RWPE1 (cell line): ENCODE results near the gene ANKRD27.

ENCODE experiments used
- CTCF ChIA-PET: fragments of 350-600 bp; sonication (Branson Sonifier 250); formaldehyde crosslinking; extraction: SDS; loops from one replicate; lab custom pipeline; 2021; lab: Yijun Ruan, JAX
- POLR2A ChIA-PET: fragments of 400-600 bp; formaldehyde crosslinking; extraction: SDS; loops from one replicate; lab custom pipeline; 2020; ENCODE audit warnings: antibody characterized with exemption; ENCODE audit not compliant: low non-redundant PET; lab: Yijun Ruan, JAX
- DNase-seq: peaks from one replicate; pipeline ENCODE4 v3.0.0; 2012; ENCODE audit warnings: low spot score
- H3K27ac ChIP-seq: fragments of 450-650 bp; 2 replicates; pipeline ENCODE4 v1.5.1; 2017
- CTCF ChIP-seq: fragments of 450-650 bp; conservative IDR thresholded peaks from 2 replicates; pipeline ENCODE4 v1.5.1; 2017; ENCODE audit warnings: low read depth, mild to moderate bottlenecking

ANKRD27 gene

GRCh38 chr19:32692727-32693061 is 17.7 kb upstream of the ANKRD27 start:
- ChIA-PET CTCF (no interaction called here), POLR2A (no interaction called here)
- no peak for TF ChIP-seq CTCF
- peak overlapping the region; percentile 86 for H3K27ac ChIP-seq
- DNase-seq, result no peak

- peak overlapping the region; percentile 86 for H3K27ac ChIP-seq
- ChIA-PET CTCF (interaction anchor here (0.7 kb wide), 2 partner anchors 10 to 185 kb away, joined by 3 read pairs; no protein-coding TSS in a partner anchor), POLR2A (interaction anchor here (1.0 kb wide), 1 partner anchor 16 kb away, joined by 9 read pairs; the partner anchor contains the start of gene RGS9BP)
- TF ChIP-seq CTCF, result no peak
- DNase-seq, result no peak
Observed at GRCh38 chr19:32691952-32692726, 17.2 kb upstream of the ANKRD27 start.

- H3K27ac ChIP-seq, result peak within 1 kb of the TSS; percentile 86
- CTCF ChIA-PET, result interaction anchor here (0.7 kb wide), 2 partner anchors 10 to 185 kb away, joined by 3 read pairs; no protein-coding TSS in a partner anchor
- DNase-seq, result peak; percentile 81
- POLR2A ChIA-PET, result interaction anchor here (1.0 kb wide), 1 partner anchor 15 kb away, joined by 9 read pairs; the partner anchor contains the start of gene RGS9BP
- TF ChIP-seq CTCF, result no peak
Observed at GRCh38 chr19:32691291-32691951, 16.4 kb upstream of the ANKRD27 start, which contains the start of gene NUDT19. TSS of gene NUDT19 (plus strand) at chr19:32691821. CDS start at chr19:32691961, 140 bp downstream.

- H3K27ac ChIP-seq, result no peak overlapping the region
- no peak for DNase-seq
- ChIA-PET CTCF (no interaction called here), POLR2A (no interaction called here)
- TF ChIP-seq CTCF, result no peak
Observed at GRCh38 chr19:32688311-32688710, 13.3 kb upstream of the ANKRD27 start.

DNA sequence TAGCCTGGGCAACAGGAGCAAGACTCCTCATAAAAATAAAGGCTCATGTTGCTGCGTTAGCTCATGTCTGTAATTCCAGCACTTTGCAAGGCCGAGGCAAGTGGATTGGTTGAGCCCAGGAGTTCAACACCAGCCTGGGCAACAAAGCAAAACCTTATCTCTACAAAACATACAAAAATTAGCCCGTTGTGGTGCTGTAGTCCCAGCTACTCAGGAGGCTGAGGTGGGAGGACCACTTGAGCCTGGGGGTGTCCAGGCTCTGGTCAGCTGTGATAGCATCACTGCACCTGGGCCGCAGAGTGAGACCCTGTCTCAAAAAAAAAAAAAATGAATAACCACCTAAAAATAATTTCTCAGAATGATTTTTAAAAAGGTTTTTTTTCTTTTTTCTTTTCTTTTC is 12.7 kb upstream of the ANKRD27 start:
- no peak overlapping the region for H3K27ac ChIP-seq
- TF ChIP-seq CTCF, result no peak
- POLR2A ChIA-PET, result no interaction called here
- CTCF ChIA-PET, result interaction anchor here (0.6 kb wide), 1 partner anchor 496 kb away, joined by 3 read pairs; no protein-coding TSS in a partner anchor
- DNase-seq, result no peak

DNA sequence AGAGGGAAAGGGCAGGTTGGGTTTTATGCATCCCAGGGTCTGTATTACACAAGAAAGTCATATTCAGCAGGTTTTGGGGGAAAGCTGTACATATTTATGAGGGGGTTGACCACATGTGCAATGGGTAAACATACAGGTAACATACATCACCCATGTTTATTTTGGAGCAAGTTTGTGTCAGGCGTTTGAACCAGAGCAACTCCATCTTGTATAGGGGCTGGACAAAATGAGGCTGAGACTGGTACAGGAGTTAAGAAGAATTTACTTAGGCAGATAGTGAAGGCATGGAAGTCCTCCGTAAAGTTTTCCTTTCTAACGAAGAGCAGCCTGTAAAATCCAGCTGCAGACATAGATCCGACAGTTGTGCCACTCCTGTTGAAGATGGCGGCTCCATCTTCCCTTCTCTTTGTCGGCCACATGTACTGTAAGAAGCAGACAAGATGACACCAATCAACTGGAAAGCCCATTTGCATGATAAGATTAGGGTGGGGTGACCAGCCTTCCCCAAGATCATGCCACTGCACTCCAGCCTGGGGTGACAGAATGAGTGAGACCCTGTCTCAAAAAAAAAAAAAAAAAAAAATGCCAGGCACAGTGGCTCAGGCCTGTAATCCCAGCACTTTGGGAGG is 12.0 kb upstream of the ANKRD27 start:
- ChIA-PET POLR2A (no interaction called here), CTCF (interaction anchor here (0.6 to 0.7 kb wide), 2 partner anchors 9 to 496 kb away, joined by 3 read pairs; no protein-coding TSS in a partner anchor)
- DNase-seq, result no peak
- no peak overlapping the region for H3K27ac ChIP-seq
- TF ChIP-seq CTCF, result no peak
